Measurements from ENCODE around the gene CLIP2.
"Not testable (repeated sequence)": the region's sequence is repeated elsewhere in the genome, so short reads cannot be mapped to it uniquely, and the experiment has no call there.

Gene CLIP2

GRCh38 chr7:74430961-74431466, 141.8 kb downstream of the CLIP2 start:
- Histone ChIP-seq H3K27ac (no peak overlapping the region), H3K4me3 (no peak overlapping the region)
- TF ChIP-seq, protein P1, sequence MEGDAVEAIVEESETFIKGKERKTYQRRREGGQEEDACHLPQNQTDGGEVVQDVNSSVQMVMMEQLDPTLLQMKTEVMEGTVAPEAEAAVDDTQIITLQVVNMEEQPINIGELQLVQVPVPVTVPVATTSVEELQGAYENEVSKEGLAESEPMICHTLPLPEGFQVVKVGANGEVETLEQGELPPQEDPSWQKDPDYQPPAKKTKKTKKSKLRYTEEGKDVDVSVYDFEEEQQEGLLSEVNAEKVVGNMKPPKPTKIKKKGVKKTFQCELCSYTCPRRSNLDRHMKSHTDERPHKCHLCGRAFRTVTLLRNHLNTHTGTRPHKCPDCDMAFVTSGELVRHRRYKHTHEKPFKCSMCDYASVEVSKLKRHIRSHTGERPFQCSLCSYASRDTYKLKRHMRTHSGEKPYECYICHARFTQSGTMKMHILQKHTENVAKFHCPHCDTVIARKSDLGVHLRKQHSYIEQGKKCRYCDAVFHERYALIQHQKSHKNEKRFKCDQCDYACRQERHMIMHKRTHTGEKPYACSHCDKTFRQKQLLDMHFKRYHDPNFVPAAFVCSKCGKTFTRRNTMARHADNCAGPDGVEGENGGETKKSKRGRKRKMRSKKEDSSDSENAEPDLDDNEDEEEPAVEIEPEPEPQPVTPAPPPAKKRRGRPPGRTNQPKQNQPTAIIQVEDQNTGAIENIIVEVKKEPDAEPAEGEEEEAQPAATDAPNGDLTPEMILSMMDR (IDR thresholded peaks at IDR 0.05): no peak
- DNase-seq (ENCODE audit: low spot score): no peak

- not testable (repeated sequence) for DNase-seq (ENCODE audit: low spot score); H3K27ac ChIP-seq; H3K4me3 ChIP-seq
Measured at GRCh38 chr7:74437291-74437571, 148.0 kb downstream of the CLIP2 start.

GRCh38 chr7:74438327-74438726, 149.1 kb downstream of the CLIP2 start:
- H3K4me3 ChIP-seq: no peak overlapping the region
- TF ChIP-seq, protein P1 (IDR thresholded peaks at IDR 0.05): no peak
- H3K27ac ChIP-seq: no peak overlapping the region
- no peak for DNase-seq (ENCODE audit: low spot score)

DNA sequence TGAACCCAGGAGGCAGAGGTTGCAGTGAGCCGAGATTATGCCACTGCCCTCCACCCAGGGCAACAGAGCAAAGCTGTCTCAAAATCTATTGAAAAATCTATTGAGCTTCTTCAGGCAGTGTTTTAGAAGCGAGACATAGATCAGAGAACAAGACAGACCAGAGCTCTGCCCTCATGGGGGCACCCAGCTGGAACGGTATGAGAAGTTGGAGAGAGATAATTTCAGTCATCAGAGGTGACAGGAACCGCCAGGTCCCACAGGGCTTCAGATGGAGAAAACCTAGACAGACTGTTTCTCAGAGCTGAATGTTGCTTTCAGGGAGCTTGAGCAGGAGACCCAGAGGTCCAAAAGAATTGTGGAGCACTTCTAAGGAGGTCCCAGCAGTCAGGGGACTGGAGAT, 150.3 kb downstream of the CLIP2 start:
- H3K4me3 ChIP-seq: no peak overlapping the region
- H3K27ac ChIP-seq: no peak overlapping the region
- TF ChIP-seq, protein P1 (IDR thresholded peaks at IDR 0.05): no peak
- no peak for DNase-seq (ENCODE audit: low spot score)

- DNase-seq (ENCODE audit: low spot score); H3K27ac ChIP-seq; H3K4me3 ChIP-seq: not testable (repeated sequence)
Measured at GRCh38 chr7:74440143-74440542, 150.9 kb downstream of the CLIP2 start.

GRCh38 chr7:74441801-74442200, 152.6 kb downstream of the CLIP2 start:
- Histone ChIP-seq H3K4me3 (no peak overlapping the region), H3K27ac (no peak overlapping the region)
- TF ChIP-seq, protein P1 (IDR thresholded peaks at IDR 0.05): no peak
- no peak for DNase-seq (ENCODE audit: low spot score)

DNA sequence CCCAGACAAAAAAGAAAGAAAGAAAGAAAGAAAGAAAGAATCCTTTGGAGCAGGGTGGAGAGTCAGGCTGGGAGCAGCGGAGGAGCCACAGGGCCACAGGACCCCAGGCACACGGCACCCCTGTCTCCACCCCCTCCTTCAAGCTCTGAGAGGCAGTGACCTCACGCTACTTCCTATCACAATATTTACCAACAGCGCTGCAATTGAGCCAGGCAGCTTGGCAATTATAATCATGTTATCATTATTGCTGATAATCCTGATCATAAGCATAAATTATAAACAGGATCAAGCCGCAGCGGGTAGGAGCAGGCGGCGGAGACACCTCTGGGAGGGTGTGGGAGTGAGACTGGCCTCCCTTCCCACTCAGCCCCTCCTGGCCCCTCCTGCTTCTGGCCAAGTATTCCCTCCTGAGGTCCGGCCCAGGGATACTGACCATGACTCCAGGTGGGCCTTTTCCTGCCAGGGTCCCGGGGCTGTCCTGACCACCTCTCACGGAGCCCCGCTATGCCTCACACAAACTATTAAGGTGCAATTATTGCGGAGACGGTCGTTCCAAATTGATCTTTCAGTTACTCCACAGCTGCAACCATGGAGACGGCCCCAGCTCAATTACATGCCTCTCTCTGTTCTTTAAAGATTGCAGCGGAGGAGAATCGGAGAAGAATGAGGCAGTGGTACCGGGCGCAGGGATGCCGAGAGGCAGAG, 154.5 kb downstream of the CLIP2 start:
- Histone ChIP-seq H3K4me3 (no peak overlapping the region), H3K27ac (no peak overlapping the region)
- DNase-seq (ENCODE audit: low spot score): no peak
- TF ChIP-seq, protein P1 (IDR thresholded peaks at IDR 0.05): no peak

DNA sequence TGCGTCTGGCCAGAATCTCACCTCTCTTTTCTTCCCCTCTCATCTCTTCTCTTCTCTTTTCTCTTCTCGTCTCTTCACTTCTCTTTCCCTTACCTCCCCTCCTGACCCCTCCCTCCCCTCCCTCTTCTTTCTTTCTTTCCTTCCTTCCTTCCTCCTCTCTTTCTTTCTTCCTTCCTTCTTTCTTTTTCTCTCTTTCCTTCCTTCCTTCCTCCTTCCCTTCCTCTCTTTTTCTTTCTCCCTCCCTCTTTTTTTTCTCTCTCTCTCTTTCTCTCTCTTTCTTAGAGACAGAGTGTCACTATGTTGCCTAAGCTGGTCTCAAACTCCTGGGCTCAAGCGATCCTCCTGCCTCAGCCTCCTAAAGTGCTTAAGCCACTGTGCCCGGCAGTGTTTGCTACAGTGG, 159.9 kb downstream of the CLIP2 start:
- Histone ChIP-seq H3K4me3 (no peak overlapping the region), H3K27ac (no peak overlapping the region)
- DNase-seq (ENCODE audit: low spot score): no peak
- TF ChIP-seq, protein P1 (IDR thresholded peaks at IDR 0.05): no peak

All from coronary artery (tissue), 2 donors.